Measurements from ENCODE around the gene TRMT61A. TPM values are rescaled to one million over a fixed set of nuclear protein-coding genes. Genes with fewer than 3 reads are reported as not detected.

TRMT61A gene
- total RNA-seq, 1 experiment from 2014 or later: 14.9 TPM

DNA sequence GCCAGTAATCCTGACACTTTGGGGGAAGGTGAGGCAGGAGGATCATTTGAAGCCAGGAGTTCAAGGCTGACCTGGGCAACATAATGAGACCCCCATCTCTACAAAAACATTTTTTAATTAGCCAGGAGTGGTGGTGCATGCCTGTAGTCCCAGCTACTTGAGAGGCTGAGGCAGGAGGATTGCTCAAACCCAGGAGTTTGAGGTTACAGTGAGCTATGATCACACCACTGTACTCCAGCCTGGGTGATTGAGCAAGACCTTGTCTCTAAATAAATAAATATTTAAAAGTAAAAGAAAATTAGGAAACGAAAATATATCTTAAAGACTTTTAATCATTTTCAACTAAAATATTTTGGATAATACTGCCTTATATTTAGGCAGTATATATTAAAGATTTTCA is 32.2 kb upstream of the TRMT61A start:
- ChIA-PET POLR2A (no interaction called here), CTCF (no interaction called here), RAD21 (ENCODE audit: low non-redundant PET in 1 of 2, low total read pairs in 2 of 2, uncharacterized antibody in 2 of 2, unreplicated experiment in 2 of 2) (no interaction called here)
- intact Hi-C loops (cut with micrococcal nuclease): no loop called here
- Histone ChIP-seq H2AFZ (ENCODE audit: low read depth, low read length, poor library complexity, severe bottlenecking) (no peak overlapping the region), H3K4me1 (ENCODE audit: control insufficient read depth in 1 of 2, insufficient read depth in 2 of 2, low read length in 2 of 2) (no peaks in the 10 kb centered on the region), H3K79me2 (ENCODE audit: insufficient read depth, low read length) (peaks cover 13% of the 10 kb centered on the region), H3K9me3 (ENCODE audit: control insufficient read depth in 1 of 2, insufficient read depth in 1 of 2, low read depth in 1 of 2, low read length in 2 of 2) (no peaks in the 10 kb centered on the region), H3K9me2 (ENCODE audit: insufficient read depth) (no peaks in the 10 kb centered on the region), H3K36me3 (ENCODE audit: control insufficient read depth in 1 of 2, insufficient read depth in 2 of 2, low read length in 2 of 2) (peaks cover 16 to 20% of the 10 kb centered on the region in 2 experiments; a peak in 3 of 4 replicates), H3K9ac (ENCODE audit: low read length) (no peak overlapping the region), H3K27me3 (ENCODE audit: insufficient read depth, low read length) (no peaks in the 10 kb centered on the region), H3K4me3 (replicated peaks in 1 of 2; ENCODE audit: low read depth in 1 of 2, low read length in 2 of 2) (no peak overlapping the region), H3K27ac (ENCODE audit: low read depth, low read length) (no peak overlapping the region), H4K20me1 (ENCODE audit: insufficient read depth) (no peaks in the 10 kb centered on the region), H3K4me2 (ENCODE audit: low read length) (no peak overlapping the region)
- no peak for ATAC-seq
- TF ChIP-seq SP1 (IDR thresholded peaks at IDR 0.05; ENCODE audit: low read depth): no peak
- TF ChIP-seq FOSL1 (IDR thresholded peaks at IDR 0.05; ENCODE audit: low read depth): no peak
- no peak for TF ChIP-seq ZFX (IDR thresholded peaks at IDR 0.05)
- no peak for TF ChIP-seq YY1 (IDR thresholded peaks at IDR 0.05; ENCODE audit: extremely low read depth, insufficient replicate concordance, low read depth, low read length)
- no peak for TF ChIP-seq JUND (IDR thresholded peaks at IDR 0.05)
- no peak for TF ChIP-seq ELF1 (IDR thresholded peaks at IDR 0.05; ENCODE audit: borderline replicate concordance, low read depth)
- TF ChIP-seq POLR2AphosphoS5 (IDR thresholded peaks at IDR 0.05; ENCODE audit: low read depth, low read length): no peak
- BruUV-seq (replicated peaks): no TSS peak
- no peak for DNase-seq (ENCODE audit: low read depth, low spot score)

DNA sequence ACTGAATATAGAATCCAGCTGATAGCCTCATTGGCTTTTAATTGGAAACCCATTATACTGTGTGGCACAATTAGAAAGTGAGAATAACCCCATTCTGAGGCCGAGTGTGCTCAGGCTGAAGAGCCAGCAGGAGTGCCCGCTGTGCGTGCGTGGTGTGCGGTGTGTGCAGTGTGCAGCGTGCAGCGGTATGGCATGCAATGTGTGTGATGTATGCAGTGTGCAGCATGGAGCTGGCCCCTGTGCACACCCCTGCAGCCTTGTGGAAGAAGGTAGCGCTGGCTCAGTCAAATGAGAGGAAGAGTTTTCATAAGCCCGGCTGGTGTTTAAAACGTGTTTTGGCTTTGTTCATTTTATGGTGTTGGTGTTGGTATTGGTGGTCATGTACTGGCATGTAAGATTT is 29.3 kb upstream of the TRMT61A start:
- H3K9me3 ChIP-seq (ENCODE audit: control insufficient read depth in 1 of 2, insufficient read depth in 1 of 2, low read depth in 1 of 2, low read length in 2 of 2): no peaks in the 10 kb centered on the region
- H4K20me1 ChIP-seq (ENCODE audit: insufficient read depth): no peaks in the 10 kb centered on the region; the same call in 1 of the 2 replicates
- H3K27ac ChIP-seq (ENCODE audit: low read depth, low read length): no peak overlapping the region
- no peaks in the 10 kb centered on the region for H3K27me3 ChIP-seq (ENCODE audit: insufficient read depth, low read length)
- RAD21 ChIA-PET (ENCODE audit: low non-redundant PET in 1 of 2, low total read pairs in 2 of 2, uncharacterized antibody in 2 of 2, unreplicated experiment in 2 of 2): no interaction called here
- no peaks in the 10 kb centered on the region for H3K9me2 ChIP-seq (ENCODE audit: insufficient read depth)
- H2AFZ ChIP-seq (ENCODE audit: low read depth, low read length, poor library complexity, severe bottlenecking): no peak overlapping the region
- H3K4me2 ChIP-seq (ENCODE audit: low read length): no peak overlapping the region
- H3K4me1 ChIP-seq (ENCODE audit: control insufficient read depth in 1 of 2, insufficient read depth in 2 of 2, low read length in 2 of 2): no peaks in the 10 kb centered on the region
- H3K36me3 ChIP-seq (ENCODE audit: control insufficient read depth in 1 of 2, insufficient read depth in 2 of 2, low read length in 2 of 2): peaks cover 17 to 39% of the 10 kb centered on the region in 2 experiments
- peak; percentile 56 for ATAC-seq
- H3K4me3 ChIP-seq (replicated peaks in 1 of 2; ENCODE audit: low read depth in 1 of 2, low read length in 2 of 2): no peak overlapping the region
- intact Hi-C loops (cut with micrococcal nuclease): loop anchor here (1.0 kb wide), 1 partner anchor 47 kb away; no protein-coding TSS in a partner anchor
- no peak overlapping the region for H3K9ac ChIP-seq (ENCODE audit: low read length)
- no peak for TF ChIP-seq EGR1 (IDR thresholded peaks at IDR 0.05; ENCODE audit: low read depth)
- no peak for TF ChIP-seq SRF (IDR thresholded peaks at IDR 0.05; ENCODE audit: low read depth)
- TF ChIP-seq POLR2A (IDR thresholded peaks at IDR 0.05; ENCODE audit: borderline replicate concordance, extremely low read depth, insufficient read depth, insufficient read length): no peak
- TF ChIP-seq EZH2phosphoT487 (IDR thresholded peaks at IDR 0.05; ENCODE audit: borderline replicate concordance): no peak
- TF ChIP-seq, protein P1, sequence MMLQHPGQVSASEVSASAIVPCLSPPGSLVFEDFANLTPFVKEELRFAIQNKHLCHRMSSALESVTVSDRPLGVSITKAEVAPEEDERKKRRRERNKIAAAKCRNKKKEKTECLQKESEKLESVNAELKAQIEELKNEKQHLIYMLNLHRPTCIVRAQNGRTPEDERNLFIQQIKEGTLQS (IDR thresholded peaks at IDR 0.05): no peak
- no peak for TF ChIP-seq RAD21 (IDR thresholded peaks at IDR 0.05; ENCODE audit: low read depth)
- TF ChIP-seq JUND (IDR thresholded peaks at IDR 0.05): no peak
- no peak for TF ChIP-seq ZNF274 (IDR thresholded peaks at IDR 0.05; ENCODE audit: low read depth, low read length)
- no peak for TF ChIP-seq SP1 (IDR thresholded peaks at IDR 0.05; ENCODE audit: low read depth)
- TF ChIP-seq, protein P2, sequence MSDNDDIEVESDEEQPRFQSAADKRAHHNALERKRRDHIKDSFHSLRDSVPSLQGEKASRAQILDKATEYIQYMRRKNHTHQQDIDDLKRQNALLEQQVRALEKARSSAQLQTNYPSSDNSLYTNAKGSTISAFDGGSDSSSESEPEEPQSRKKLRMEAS (IDR thresholded peaks at IDR 0.05): no peak
- TF ChIP-seq ZFX (IDR thresholded peaks at IDR 0.05): no peak
- TF ChIP-seq EZH2 (IDR thresholded peaks at IDR 0.05): no peak
- TF ChIP-seq CBX3 (IDR thresholded peaks at IDR 0.05; ENCODE audit: low read depth): no peak
- TF ChIP-seq, protein P3, sequence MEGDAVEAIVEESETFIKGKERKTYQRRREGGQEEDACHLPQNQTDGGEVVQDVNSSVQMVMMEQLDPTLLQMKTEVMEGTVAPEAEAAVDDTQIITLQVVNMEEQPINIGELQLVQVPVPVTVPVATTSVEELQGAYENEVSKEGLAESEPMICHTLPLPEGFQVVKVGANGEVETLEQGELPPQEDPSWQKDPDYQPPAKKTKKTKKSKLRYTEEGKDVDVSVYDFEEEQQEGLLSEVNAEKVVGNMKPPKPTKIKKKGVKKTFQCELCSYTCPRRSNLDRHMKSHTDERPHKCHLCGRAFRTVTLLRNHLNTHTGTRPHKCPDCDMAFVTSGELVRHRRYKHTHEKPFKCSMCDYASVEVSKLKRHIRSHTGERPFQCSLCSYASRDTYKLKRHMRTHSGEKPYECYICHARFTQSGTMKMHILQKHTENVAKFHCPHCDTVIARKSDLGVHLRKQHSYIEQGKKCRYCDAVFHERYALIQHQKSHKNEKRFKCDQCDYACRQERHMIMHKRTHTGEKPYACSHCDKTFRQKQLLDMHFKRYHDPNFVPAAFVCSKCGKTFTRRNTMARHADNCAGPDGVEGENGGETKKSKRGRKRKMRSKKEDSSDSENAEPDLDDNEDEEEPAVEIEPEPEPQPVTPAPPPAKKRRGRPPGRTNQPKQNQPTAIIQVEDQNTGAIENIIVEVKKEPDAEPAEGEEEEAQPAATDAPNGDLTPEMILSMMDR (IDR thresholded peaks at IDR 0.05 in 2 of 3, conservative IDR thresholded peaks at IDR 0.05 in 1 of 3; ENCODE audit: borderline replicate concordance in 1 of 3, insufficient read depth in 1 of 3, low read depth in 2 of 3, low read length in 2 of 3): no peak
- TF ChIP-seq FOSL1 (IDR thresholded peaks at IDR 0.05; ENCODE audit: low read depth): no peak
- TF ChIP-seq SIN3A (IDR thresholded peaks at IDR 0.05; ENCODE audit: low read depth): no peak
- TF ChIP-seq CEBPB (IDR thresholded peaks at IDR 0.05; ENCODE audit: low read depth): no peak
- POLR2A ChIA-PET: no interaction called here
- no peak for DNase-seq (ENCODE audit: low read depth, low spot score)
- BruUV-seq (replicated peaks): no TSS peak
- CTCF ChIA-PET: interaction anchor here (0.8 to 1.6 kb wide), 7 partner anchors 8 to 107 kb away, joined by 3 to 8 read pairs (median 3); partner anchors contain the start of gene CKB
- H3K79me2 ChIP-seq (ENCODE audit: insufficient read depth, low read length): peaks cover 15% of the 10 kb centered on the region
